Measurements from ENCODE around the gene RAB37.

RAB37 gene, protein sequence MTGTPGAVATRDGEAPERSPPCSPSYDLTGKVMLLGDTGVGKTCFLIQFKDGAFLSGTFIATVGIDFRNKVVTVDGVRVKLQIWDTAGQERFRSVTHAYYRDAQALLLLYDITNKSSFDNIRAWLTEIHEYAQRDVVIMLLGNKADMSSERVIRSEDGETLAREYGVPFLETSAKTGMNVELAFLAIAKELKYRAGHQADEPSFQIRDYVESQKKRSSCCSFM

GRCh38 chr17:74736513-74737298 lies at the start of gene RAB37:
Gene RAB37, plus strand, starts transcription at chr17:74737256. Its CDS starts 17 bp downstream, at chr17:74737273.
- no peak for DNase-seq

- no peak for DNase-seq
These were observed 49.2 kb upstream of the RAB37 start for GRCh38 chr17:74687886-74688285.

- DNase-seq: no peak
These were observed 46.6 kb upstream of the RAB37 start for GRCh38 chr17:74690409-74690825.

DNA sequence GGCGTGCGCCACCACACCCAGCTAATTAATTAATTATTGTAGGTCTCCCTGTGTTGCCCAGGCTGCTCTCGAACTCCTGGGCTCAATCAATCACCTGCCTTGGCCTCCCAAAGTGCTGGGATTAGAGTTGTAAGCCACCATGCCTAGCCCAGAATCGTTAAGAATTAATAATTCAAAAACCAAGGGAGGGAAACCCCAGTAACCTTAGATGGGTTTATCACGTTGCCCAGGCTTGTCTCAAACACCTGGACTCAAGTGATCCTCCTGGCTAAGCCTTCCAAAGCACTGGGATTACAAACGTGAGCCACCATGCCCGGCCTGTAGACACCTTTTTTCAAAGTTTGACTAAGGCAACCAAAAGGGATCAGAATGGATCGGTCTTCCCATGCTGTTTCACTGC lies 45.9 kb upstream of the RAB37 start:
- no peak for DNase-seq

DNA sequence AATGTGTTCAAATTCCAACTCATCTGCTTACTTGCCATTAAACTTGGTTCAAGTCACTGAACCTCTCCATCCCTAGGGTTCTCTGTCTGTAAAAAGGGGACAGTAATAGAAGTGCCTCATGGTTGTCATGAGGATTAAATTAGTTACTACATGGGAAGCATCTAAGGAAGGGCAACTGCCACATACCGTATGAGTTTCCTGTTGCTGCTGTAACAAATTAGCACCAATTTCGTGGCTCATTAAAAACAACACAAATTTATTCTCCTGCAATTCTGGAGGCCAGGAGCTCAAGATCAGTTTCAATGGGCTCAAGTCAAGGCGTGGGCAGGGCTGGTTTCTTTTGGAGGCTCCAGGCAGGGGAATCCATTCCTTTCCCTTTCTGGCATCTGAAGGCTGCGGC lies 43.0 kb upstream of the RAB37 start:
- no peak for DNase-seq

GRCh38 chr17:74695629-74696028 lies 41.4 kb upstream of the RAB37 start:
- no peak for DNase-seq

DNA sequence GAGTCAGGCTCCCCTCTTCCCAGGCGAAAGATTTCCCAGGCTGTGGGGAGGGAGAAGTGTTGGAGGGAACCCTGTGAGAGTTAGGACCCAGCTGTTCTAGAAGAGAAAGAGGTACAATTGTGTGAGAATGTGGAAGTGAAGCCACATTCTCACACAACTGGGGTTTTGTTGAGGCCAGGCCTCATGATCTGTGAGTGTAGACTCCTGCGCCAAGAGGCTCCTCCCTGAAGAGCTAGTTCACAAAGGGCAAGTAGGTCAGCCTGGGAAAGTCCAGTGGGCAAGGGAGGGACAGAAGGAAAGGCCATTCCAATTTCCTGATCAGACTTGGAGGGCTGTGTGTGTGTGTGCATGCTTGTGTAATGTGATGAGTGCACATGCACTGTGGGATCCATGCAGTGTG lies 39.5 kb upstream of the RAB37 start:
- DNase-seq: no peak

- no peak for DNase-seq
These were observed 39.0 kb upstream of the RAB37 start for GRCh38 chr17:74698069-74698468.

- no peak for DNase-seq
These were observed 37.8 kb upstream of the RAB37 start for GRCh38 chr17:74699236-74699635.

DNA sequence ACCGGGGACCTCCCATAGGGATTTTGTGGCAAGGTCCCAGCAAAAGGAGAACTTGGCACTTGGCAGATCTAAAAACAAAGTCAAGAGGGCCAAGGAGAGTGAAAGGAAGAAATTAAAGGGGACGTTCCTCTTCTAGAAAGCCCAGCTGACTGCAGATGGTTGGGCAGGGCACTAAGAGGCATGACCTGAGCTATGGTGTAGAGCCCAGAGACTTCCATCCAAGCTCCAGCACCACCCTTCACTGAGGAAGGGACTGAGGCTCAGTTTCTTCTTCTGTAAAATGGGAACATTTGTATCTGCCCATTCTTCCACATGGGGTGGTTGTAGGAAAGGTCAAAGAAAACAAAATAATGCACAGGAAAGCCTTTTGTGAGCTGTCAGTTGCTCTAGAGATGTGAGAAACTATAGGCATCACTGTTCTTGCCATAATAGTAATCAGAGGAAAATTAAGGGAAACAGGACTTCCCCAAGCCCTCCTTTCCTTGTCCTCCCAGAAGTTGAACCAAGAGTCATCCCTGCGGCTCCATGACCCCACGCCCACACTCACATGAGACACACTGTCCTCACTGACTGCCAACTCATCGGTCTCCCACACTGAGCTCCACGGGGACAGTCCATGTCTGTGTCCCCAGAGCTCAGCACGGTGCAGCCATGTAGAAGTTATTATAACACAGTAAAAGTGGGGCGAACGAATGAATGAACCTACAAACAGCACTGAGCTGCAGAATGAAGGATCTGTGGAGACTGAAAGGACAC lies 34.8 kb upstream of the RAB37 start:
- DNase-seq: no peak

DNA sequence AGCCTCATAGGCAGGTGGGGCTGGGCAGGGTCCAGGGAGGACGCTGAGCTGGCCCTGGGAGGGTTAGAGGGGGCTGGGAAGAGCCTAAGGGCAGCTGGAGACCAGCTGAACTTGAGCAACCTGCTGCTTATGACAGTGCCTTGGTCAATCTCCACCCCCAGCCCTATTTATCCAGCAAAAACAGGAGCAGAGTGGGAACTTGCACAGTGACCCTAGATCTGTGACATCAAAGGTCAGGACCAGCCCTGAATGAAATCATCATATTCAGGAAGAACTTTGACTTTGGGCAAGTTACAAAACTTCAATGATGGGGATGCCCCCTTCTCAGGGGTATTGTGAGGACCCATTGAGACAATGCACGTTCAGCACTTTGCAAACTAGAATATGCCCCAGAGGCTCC lies 33.7 kb upstream of the RAB37 start:
- DNase-seq: no peak

DNA sequence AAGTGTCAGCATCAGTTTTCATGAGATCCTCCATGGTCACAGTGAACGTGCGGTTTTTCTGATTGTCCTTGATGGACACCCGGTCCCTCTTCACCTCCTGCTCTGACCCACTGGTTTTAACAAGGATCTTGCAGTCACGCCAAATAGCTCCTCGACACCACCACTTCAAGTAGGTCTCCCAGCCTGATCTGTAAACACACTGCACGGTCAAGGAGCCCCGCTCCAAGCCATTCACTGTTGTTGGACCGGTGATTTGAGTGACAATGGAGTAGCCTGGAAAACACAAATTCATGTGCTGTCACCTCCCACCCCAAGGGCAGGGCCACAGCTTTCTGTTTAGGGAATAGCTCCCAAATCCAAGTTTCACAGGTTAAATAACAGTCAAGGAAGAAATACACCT lies 32.5 kb upstream of the RAB37 start:
- DNase-seq: no peak

GRCh38 chr17:74711058-74711824 lies 25.8 kb upstream of the RAB37 start:
- DNase-seq: no peak

GRCh38 chr17:74712301-74712700 lies 24.8 kb upstream of the RAB37 start:
- DNase-seq: no peak

GRCh38 chr17:74712756-74713155 lies 24.3 kb upstream of the RAB37 start, which contains the start of gene CD300LF:
Gene CD300LF, minus strand, starts transcription at chr17:74712923. Its CDS starts 57 bp downstream, at chr17:74712866.
- DNase-seq: no peak

DNA sequence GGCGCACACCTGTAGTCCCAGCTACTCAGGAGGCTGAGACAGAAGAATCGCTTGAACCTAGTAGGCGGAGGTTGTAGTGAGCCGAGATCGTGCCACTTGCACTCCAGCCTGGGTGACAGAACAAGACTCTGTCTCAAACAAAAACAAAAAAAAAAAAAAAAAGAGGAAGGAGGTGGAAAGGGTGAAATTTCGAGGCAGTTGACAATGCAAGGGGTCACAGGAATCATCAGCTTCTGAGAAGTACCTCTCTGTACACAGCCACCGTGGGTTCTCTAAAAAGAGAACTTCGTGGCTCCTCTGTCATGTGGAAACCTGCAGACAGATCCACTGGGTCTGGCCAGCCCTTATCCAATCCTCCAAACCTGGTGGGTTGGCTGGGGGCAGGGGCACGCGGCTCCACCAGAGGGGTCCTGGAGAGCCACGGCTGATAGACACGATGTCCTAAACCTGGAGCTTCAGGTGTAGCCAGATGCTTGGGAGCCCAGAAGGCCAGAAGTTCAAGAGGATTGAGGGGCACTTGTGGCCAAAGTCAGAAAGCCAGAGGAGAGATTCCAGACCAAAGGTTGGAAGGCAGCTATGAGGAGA lies 23.8 kb upstream of the RAB37 start:
- DNase-seq: no peak

GRCh38 chr17:74715144-74715543 lies 21.9 kb upstream of the RAB37 start:
- DNase-seq: no peak

- no peak for DNase-seq
These were observed 16.6 kb upstream of the RAB37 start for GRCh38 chr17:74720506-74720905.

GRCh38 chr17:74722782-74723181 lies 14.3 kb upstream of the RAB37 start:
- no peak for DNase-seq

GRCh38 chr17:74723891-74724290 lies 13.2 kb upstream of the RAB37 start:
- DNase-seq: no peak

DNA sequence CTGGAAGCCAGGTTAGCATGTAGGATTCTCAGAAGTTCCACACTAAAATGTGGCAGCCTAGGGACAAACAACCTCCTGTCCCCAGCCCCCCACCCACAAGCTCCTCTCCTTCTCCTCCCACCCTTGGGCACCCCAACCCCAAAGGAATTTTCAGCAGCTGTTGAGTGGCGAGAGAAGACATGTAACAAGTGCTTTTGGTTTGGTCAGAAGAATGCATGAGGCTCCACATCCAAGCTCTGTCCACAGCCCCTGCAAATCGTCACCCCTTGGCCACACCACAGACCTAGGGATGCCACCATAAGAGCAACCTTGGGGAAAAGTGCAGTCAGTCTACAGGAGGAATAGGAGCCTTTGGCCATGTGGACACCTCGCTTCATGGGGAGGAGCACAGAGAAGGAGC lies 11.9 kb upstream of the RAB37 start:
- no peak for DNase-seq

- no peak for DNase-seq
These were observed 8.9 kb upstream of the RAB37 start for GRCh38 chr17:74728033-74728701.
